ENCODE results near the gene GJD2.
A peak's percentile ranks its signal among the peaks of the same experiment; 100 is the strongest.

Gene GJD2

GRCh38 chr15:34754674-34755418 is at the start of gene GJD2:
GJD2 (minus strand) TSS chr15:34754998; CDS start chr15:34754488, 510 bp downstream.
- DNase-seq, result no peak
- in situ Hi-C loops (cut with HindIII; ENCODE audit: low pct_ligation_motif_present, low pct_unique_long_range_greater_than_20kb, low sequenced_read_pairs), result no loop called here

- in situ Hi-C loops (cut with HindIII; ENCODE audit: low pct_ligation_motif_present, low pct_unique_long_range_greater_than_20kb, low sequenced_read_pairs), result no loop called here
- DNase-seq, result no peak
Measured at GRCh38 chr15:34804113-34804512, 49.3 kb upstream of the GJD2 start.

- DNase-seq, result no peak
- in situ Hi-C loops (cut with HindIII; ENCODE audit: low pct_ligation_motif_present, low pct_unique_long_range_greater_than_20kb, low sequenced_read_pairs), result no loop called here
Measured at GRCh38 chr15:34802803-34803750, 48.3 kb upstream of the GJD2 start.

- in situ Hi-C loops (cut with HindIII; ENCODE audit: low pct_ligation_motif_present, low pct_unique_long_range_greater_than_20kb, low sequenced_read_pairs), result no loop called here
- no peak for DNase-seq
Measured at GRCh38 chr15:34802371-34802770, 47.6 kb upstream of the GJD2 start.

- peak; percentile 2 for DNase-seq
- in situ Hi-C loops (cut with HindIII; ENCODE audit: low pct_ligation_motif_present, low pct_unique_long_range_greater_than_20kb, low sequenced_read_pairs), result no loop called here
Measured at GRCh38 chr15:34799149-34800101, 44.6 kb upstream of the GJD2 start.

- DNase-seq, result no peak
- in situ Hi-C loops (cut with HindIII; ENCODE audit: low pct_ligation_motif_present, low pct_unique_long_range_greater_than_20kb, low sequenced_read_pairs), result no loop called here
Measured at GRCh38 chr15:34796847-34797435, 42.1 kb upstream of the GJD2 start.

GRCh38 chr15:34795267-34796081 is 40.7 kb upstream of the GJD2 start, which contains the start of gene ACTC1:
ACTC1 (minus strand) TSS chr15:34795549; CDS start chr15:34794808, 741 bp downstream.
- peak; percentile 43 for DNase-seq
- in situ Hi-C loops (cut with HindIII; ENCODE audit: low pct_ligation_motif_present, low pct_unique_long_range_greater_than_20kb, low sequenced_read_pairs), result no loop called here

- in situ Hi-C loops (cut with HindIII; ENCODE audit: low pct_ligation_motif_present, low pct_unique_long_range_greater_than_20kb, low sequenced_read_pairs), result no loop called here
Measured at GRCh38 chr15:34794590-34795206, 39.9 kb upstream of the GJD2 start.

GRCh38 chr15:34793901-34794300 is 39.1 kb upstream of the GJD2 start:
- in situ Hi-C loops (cut with HindIII; ENCODE audit: low pct_ligation_motif_present, low pct_unique_long_range_greater_than_20kb, low sequenced_read_pairs), result no loop called here
- DNase-seq, result no peak

More at GRCh38 chr15:34794590-34795206, 39.9 kb upstream of the GJD2 start:
- DNase-seq, result no peak

- in situ Hi-C loops (cut with HindIII; ENCODE audit: low pct_ligation_motif_present, low pct_unique_long_range_greater_than_20kb, low sequenced_read_pairs), result no loop called here
- DNase-seq, result no peak
Measured at GRCh38 chr15:34793071-34793470, 38.3 kb upstream of the GJD2 start.

- in situ Hi-C loops (cut with HindIII; ENCODE audit: low pct_ligation_motif_present, low pct_unique_long_range_greater_than_20kb, low sequenced_read_pairs), result no loop called here
- no peak for DNase-seq
Measured at GRCh38 chr15:34791701-34792100, 36.9 kb upstream of the GJD2 start.

GRCh38 chr15:34790121-34790520 is 35.3 kb upstream of the GJD2 start:
- no peak for DNase-seq
- in situ Hi-C loops (cut with HindIII; ENCODE audit: low pct_ligation_motif_present, low pct_unique_long_range_greater_than_20kb, low sequenced_read_pairs), result no loop called here

GRCh38 chr15:34789326-34789725 is 34.5 kb upstream of the GJD2 start:
- DNase-seq, result no peak
- in situ Hi-C loops (cut with HindIII; ENCODE audit: low pct_ligation_motif_present, low pct_unique_long_range_greater_than_20kb, low sequenced_read_pairs), result no loop called here

- in situ Hi-C loops (cut with HindIII; ENCODE audit: low pct_ligation_motif_present, low pct_unique_long_range_greater_than_20kb, low sequenced_read_pairs), result no loop called here
Measured at GRCh38 chr15:34786206-34786605, 31.4 kb upstream of the GJD2 start.

GRCh38 chr15:34783991-34784390 is 29.2 kb upstream of the GJD2 start:
- no peak for DNase-seq
- in situ Hi-C loops (cut with HindIII; ENCODE audit: low pct_ligation_motif_present, low pct_unique_long_range_greater_than_20kb, low sequenced_read_pairs), result no loop called here

More at GRCh38 chr15:34786206-34786605, 31.4 kb upstream of the GJD2 start:
- DNase-seq, result no peak

GRCh38 chr15:34783431-34783830 is 28.6 kb upstream of the GJD2 start:
- no peak for DNase-seq
- in situ Hi-C loops (cut with HindIII; ENCODE audit: low pct_ligation_motif_present, low pct_unique_long_range_greater_than_20kb, low sequenced_read_pairs), result no loop called here

- in situ Hi-C loops (cut with HindIII; ENCODE audit: low pct_ligation_motif_present, low pct_unique_long_range_greater_than_20kb, low sequenced_read_pairs), result no loop called here
- no peak for DNase-seq
Measured at GRCh38 chr15:34782901-34783300, 28.1 kb upstream of the GJD2 start.
